Ovary (tissue), 9 donors: Measurements from ENCODE around the gene MAD2L1BP. TPM values are rescaled to one million over a fixed set of nuclear protein-coding genes. Genes with fewer than 3 reads are reported as not detected.
A peak's percentile ranks its signal among the peaks of the same experiment; 100 is the strongest.

ENCODE experiments used
- DNase-seq, 5 donors: peaks; one replicate each; pipeline ENCODE4 v3.0.0-alpha.2; 2019 to 2020
- H3K27ac ChIP-seq, 2 donors: fragments of 200-600 bp; one replicate each; pipeline versions ENCODE4 v1.5.1 to v1.8.0; 2019 to 2022
- H3K27me3 ChIP-seq: fragments of 200-600 bp; one replicate; pipeline ENCODE4 v1.8.0; 2022
- H3K36me3 ChIP-seq: fragments of 200-600 bp; sonication (generic); one replicate; pipeline ENCODE4 v1.5.1; 2019
- H3K4me1 ChIP-seq: one replicate; pipeline ENCODE4 v1.8.1; 2013; ENCODE audit warnings: mild to moderate bottlenecking, moderate library complexity; ENCODE audit not compliant: insufficient read depth
- H3K4me3 ChIP-seq: fragments of 200-600 bp; sonication (generic); one replicate; pipeline ENCODE4 v1.5.1; 2017
- H3K9me3 ChIP-seq, 2 donors: fragments of 200-600 bp in 1 of 2; sonication (generic) in 1 of 2; one replicate each; pipeline versions ENCODE4 v1.5.1 to v1.8.1; 2013 to 2019; ENCODE audit warnings: mild to moderate bottlenecking in 1 of 2, moderate library complexity in 1 of 2
- CTCF ChIP-seq, 3 donors: fragments of 450-650 bp in 2 of 3; fragments of 200-600 bp in 1 of 3; IDR thresholded peaks; one replicate each; pipeline versions ENCODE4 v1.5.1 to v1.8.0; 2016 to 2022; ENCODE audit warnings: antibody characterized with exemption in 3 of 3, mild to moderate bottlenecking in 1 of 3
- EP300 ChIP-seq: sonication (generic); formaldehyde crosslinking; IDR thresholded peaks from one replicate; pipeline ENCODE4 v1.6.1; 2017; ENCODE audit warnings: antibody characterized with exemption
- POLR2A ChIP-seq: fragments of 450-650 bp; IDR thresholded peaks from one replicate; pipeline ENCODE4 v1.6.1; 2017; ENCODE audit warnings: antibody characterized with exemption, mild to moderate bottlenecking, moderate library complexity
- WGBS, 3 donors: extraction: QIAGEN DNeasy Blood & Tissue Kit in 1 of 3; methylation state at CpG; one replicate each; pipeline versions ENCODE4 v1.1.5 to v1.1.7; 2013 to 2017; 5-methylcytosine and 5-hydroxymethylcytosine counted together
- intact Hi-C, 4 donors: fragments of 100-400 bp; cut with DNase I; formaldehyde crosslinking; loops; one replicate each; pipeline versions ENCODE4 v1.11.0 to v1.15.1; 2022 to 2023
- polyA plus RNA-seq, 2 donors: library from polyadenylated mRNA; stranded (reverse); fragments of 200-250 nt in 1 of 2; fragments of 350-450 nt in 1 of 2; fragmentation: Illumina TruSeq in 1 of 2; extraction: RNeasy Lipid Tissue Mini Kit (QIAGEN cat#74804) in 1 of 2; gene quantifications; one replicate each; pipeline ENCODE4 v1.2.3, GENCODE V29; 2013 to 2014
- total RNA-seq, 7 donors: library from RNA; depleted of rRNA in 2 of 7; stranded (reverse); fragments of >200 nt in 2 of 7; fragmentation: NEBNext Ultra II Directional in 3 of 7; extraction: Animal tissue kit (Norgen Biotek cat#: 25700) in 3 of 7; gene quantifications; one replicate each; pipeline versions ENCODE4 v1.1.0 to v1.2.4, GENCODE V29; 2016 to 2023
- donor health status: DM: no; HTN: no; CAD: no; lungs with moderate emphysema.
- donor health status: DM: no; HTN: no; CAD: no.
- donor health status: Bipolar disorder and iron deficiency.
- donor health status: DM: yes; HTN: yes; CAD: no.
- donor health status: DM: no; HTN: no; CAD: no.
- donor health status: DM: yes; HTN: yes; CAD: no.

The MAD2L1BP gene
- total and polyA plus RNA-seq, 9 donors, result 11.9 to 28.4 (median 16.8) TPM

DNA sequence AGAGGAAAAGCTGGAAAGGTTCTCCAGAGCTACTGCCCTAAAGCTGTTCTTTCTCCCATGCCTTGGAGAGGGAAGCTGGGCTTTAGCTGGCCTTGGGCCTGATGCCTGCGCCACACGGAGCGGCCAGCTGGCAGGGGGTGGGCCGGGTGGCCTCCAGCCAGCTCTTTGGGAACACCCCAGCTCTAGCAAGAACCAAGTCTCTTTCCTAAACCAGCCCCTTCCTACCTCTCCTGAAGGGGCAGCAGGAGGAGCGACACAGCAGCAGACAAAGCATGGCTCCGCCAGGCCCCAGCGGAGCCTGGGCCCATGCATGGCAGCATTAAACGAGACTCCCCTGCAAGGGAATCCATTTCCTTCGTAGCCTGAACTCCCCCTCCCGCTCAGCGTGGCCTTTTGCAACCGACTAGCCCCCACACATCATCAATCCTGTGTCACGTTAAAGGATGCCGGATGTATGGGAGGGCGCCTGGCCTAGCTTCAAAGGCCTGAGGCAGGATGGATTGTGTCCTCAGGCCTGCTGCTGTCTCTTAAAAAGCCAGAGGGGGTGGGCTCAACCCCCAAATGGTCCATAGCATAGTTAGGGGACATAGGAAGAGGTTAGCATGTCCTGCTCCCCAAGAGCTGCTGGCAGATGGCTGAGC, 37.9 kb downstream of the MAD2L1BP start:
- Histone ChIP-seq H3K9me3 (no peaks in the 10 kb centered on the region), H3K4me1 (peaks cover 8% of the 10 kb centered on the region), H3K4me3 (no peak overlapping the region), H3K27ac (no peak overlapping the region), H3K36me3 (no peaks in the 10 kb centered on the region), H3K27me3 (no peaks in the 10 kb centered on the region)
- 44 to 53% (median 50%) methylated on average over 15 of the region's 15 CpGs for WGBS, 3 donors
- TF ChIP-seq CTCF (IDR thresholded peaks at IDR 0.05) (no peak), POLR2A (no peak), EP300 (no peak)
- peak in 3 of 5 donors; percentile 52 to 68 (median 58) for DNase-seq
- intact Hi-C loops, result no loop called here

DNA sequence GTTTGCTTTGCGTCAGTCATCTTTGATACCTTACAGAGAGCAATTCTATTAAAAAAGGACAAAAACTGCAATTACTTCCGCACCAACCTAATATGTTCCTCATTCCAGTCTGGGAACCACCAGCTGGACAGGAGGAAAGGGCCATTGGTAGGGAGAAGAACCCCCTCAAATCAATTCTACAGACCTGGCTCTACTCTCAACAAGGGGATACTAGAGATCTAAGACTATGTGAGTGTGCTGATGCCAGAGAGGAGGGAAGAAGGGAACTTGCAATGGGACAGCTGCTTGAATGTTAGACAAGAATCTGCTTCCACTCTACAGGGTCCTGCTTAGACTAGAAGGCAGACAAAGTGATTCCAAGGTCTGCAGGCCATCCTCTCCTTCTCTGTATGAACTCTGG, 38.7 kb downstream of the MAD2L1BP start:
- H3K4me3 ChIP-seq, result no peak overlapping the region
- no peaks in the 10 kb centered on the region for H3K9me3 ChIP-seq
- intact Hi-C loops, result no loop called here
- WGBS, 3 donors, result 90 to 96% (median 94%) methylated on average over 2 of the region's 2 CpGs
- peaks cover 5% of the 10 kb centered on the region for H3K4me1 ChIP-seq
- no peak for TF ChIP-seq EP300
- TF ChIP-seq POLR2A, result no peak
- TF ChIP-seq CTCF (IDR thresholded peaks at IDR 0.05), result no peak
- no peak overlapping the region for H3K27ac ChIP-seq
- no peaks in the 10 kb centered on the region for H3K36me3 ChIP-seq
- no peak for DNase-seq
- H3K27me3 ChIP-seq, result no peaks in the 10 kb centered on the region

DNA sequence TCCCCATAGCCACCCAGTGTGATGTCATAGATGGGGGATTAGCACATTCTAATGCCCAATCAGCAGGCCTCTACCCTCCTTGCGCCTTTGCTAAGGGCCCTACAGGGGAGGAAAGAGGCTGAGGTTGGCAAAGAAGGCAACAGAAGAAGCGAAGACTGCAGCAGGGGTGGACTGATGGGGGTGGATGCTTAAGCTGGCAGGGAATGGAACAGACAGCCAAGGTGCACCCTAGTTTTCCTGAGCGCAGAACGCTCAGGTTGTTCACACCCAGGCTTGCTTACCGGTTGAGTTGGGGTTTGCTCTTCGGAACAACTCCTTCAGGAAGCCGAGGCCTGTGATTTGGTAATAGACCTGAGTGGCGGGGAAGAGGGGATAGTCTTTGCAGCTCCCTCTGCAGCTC, 39.3 kb downstream of the MAD2L1BP start:
- no peak overlapping the region for H3K4me3 ChIP-seq
- WGBS, 3 donors, result 91 to 96% (median 93%) methylated on average over 8 of the region's 8 CpGs
- no peak overlapping the region for H3K27ac ChIP-seq
- H3K9me3 ChIP-seq, result no peaks in the 10 kb centered on the region
- DNase-seq, result no peak
- peaks cover 4% of the 10 kb centered on the region for H3K4me1 ChIP-seq
- TF ChIP-seq CTCF (IDR thresholded peaks at IDR 0.05) (no peak), EP300 (no peak), POLR2A (no peak)
- intact Hi-C loops, result no loop called here
- H3K27me3 ChIP-seq, result no peaks in the 10 kb centered on the region
- H3K36me3 ChIP-seq, result no peaks in the 10 kb centered on the region

GRCh38 chr6:43676962-43677606, 41.4 kb downstream of the MAD2L1BP start:
- H3K4me3 ChIP-seq, result no peak overlapping the region
- WGBS, 3 donors, result 83 to 90% (median 85%) methylated on average over 7 of the region's 7 CpGs
- DNase-seq, result no peak
- no peak overlapping the region for H3K27ac ChIP-seq
- no peaks in the 10 kb centered on the region for H3K36me3 ChIP-seq
- H3K9me3 ChIP-seq, result no peaks in the 10 kb centered on the region
- H3K4me1 ChIP-seq, result peaks cover 4% of the 10 kb centered on the region
- TF ChIP-seq EP300, result no peak
- TF ChIP-seq CTCF (IDR thresholded peaks at IDR 0.05), result no peak
- no peak for TF ChIP-seq POLR2A
- intact Hi-C loops, result no loop called here
- H3K27me3 ChIP-seq, result no peaks in the 10 kb centered on the region
